ENCODE measurements around the gene LHFPL3.

GRCh38 chr7:104836976-104837375 is 508.6 kb downstream of the LHFPL3 start:
- TF ChIP-seq CTCF (IDR thresholded peaks at IDR 0.05; ENCODE audit: low read length) (no peak), EZH2 (optimal IDR thresholded peaks at IDR 0.05; ENCODE audit: low read depth, low read length) (no peak), EZH2phosphoT487 (IDR thresholded peaks at IDR 0.05; ENCODE audit: low read length) (no peak)
